Measurements from ENCODE around the gene CKB. TPM values are rescaled to one million over a fixed set of nuclear protein-coding genes. Genes with fewer than 3 reads are reported as not detected.

CKB gene
- total RNA-seq, 2 experiments from 2014 or later, result 3.4 to 4.0 TPM

- H3K27ac Mint-ChIP-seq, result no peak overlapping the region
- H3K4me3 Mint-ChIP-seq, result no peak overlapping the region
- ChIA-PET CTCF (interaction anchor here (0.9 to 1.3 kb wide), 5 partner anchors 9 to 169 kb away, joined by 3 to 4 read pairs (median 3); no protein-coding TSS in a partner anchor), POLR2A (no interaction called here)
- H3K36me3 Mint-ChIP-seq (ENCODE audit: low read depth), result peaks cover 30% of the 10 kb centered on the region
- ATAC-seq, result no peak
- intact Hi-C loops (cut with DNase I, micrococcal nuclease), result no loop called here
- no peak for DNase-seq
- H3K9me3 Mint-ChIP-seq (ENCODE audit: low read depth), result no peaks in the 10 kb centered on the region
- H3K27me3 Mint-ChIP-seq, result no peaks in the 10 kb centered on the region
- H3K4me1 Mint-ChIP-seq, result peaks cover 56% of the 10 kb centered on the region
Observed at GRCh38 chr14:103559766-103560165, 37.1 kb upstream of the CKB start.

- no peaks in the 10 kb centered on the region for H3K27me3 Mint-ChIP-seq
- intact Hi-C loops (cut with DNase I, micrococcal nuclease), result no loop called here
- H3K4me3 Mint-ChIP-seq, result no peak overlapping the region
- peaks cover 45% of the 10 kb centered on the region for H3K4me1 Mint-ChIP-seq
- DNase-seq (no peak), ATAC-seq (no peak)
- no peaks in the 10 kb centered on the region for H3K9me3 Mint-ChIP-seq (ENCODE audit: low read depth)
- CTCF ChIA-PET, result interaction anchor here (0.7 to 2.2 kb wide), 7 partner anchors 9 to 249 kb away, joined by 3 to 10 read pairs (median 4); no protein-coding TSS in a partner anchor
- H3K36me3 Mint-ChIP-seq (ENCODE audit: low read depth), result peaks cover 30% of the 10 kb centered on the region
- POLR2A ChIA-PET, result no interaction called here
- H3K27ac Mint-ChIP-seq, result no peak overlapping the region
Observed at GRCh38 chr14:103558071-103558882, 35.6 kb upstream of the CKB start.

GRCh38 chr14:103556946-103557758 lies 34.5 kb upstream of the CKB start:
- H3K27ac Mint-ChIP-seq, result no peak overlapping the region
- CTCF ChIA-PET, result interaction anchor here (0.6 to 2.2 kb wide), 7 partner anchors 10 to 345 kb away, joined by 3 to 10 read pairs (median 4); no protein-coding TSS in a partner anchor
- intact Hi-C loops (cut with DNase I, micrococcal nuclease), result no loop called here
- H3K9me3 Mint-ChIP-seq (ENCODE audit: low read depth), result no peaks in the 10 kb centered on the region
- H3K36me3 Mint-ChIP-seq (ENCODE audit: low read depth), result peaks cover 30% of the 10 kb centered on the region
- peaks cover 44% of the 10 kb centered on the region for H3K4me1 Mint-ChIP-seq
- ATAC-seq, result no peak
- no peak overlapping the region for H3K4me3 Mint-ChIP-seq
- POLR2A ChIA-PET, result no interaction called here
- no peak for DNase-seq
- no peaks in the 10 kb centered on the region for H3K27me3 Mint-ChIP-seq

DNA sequence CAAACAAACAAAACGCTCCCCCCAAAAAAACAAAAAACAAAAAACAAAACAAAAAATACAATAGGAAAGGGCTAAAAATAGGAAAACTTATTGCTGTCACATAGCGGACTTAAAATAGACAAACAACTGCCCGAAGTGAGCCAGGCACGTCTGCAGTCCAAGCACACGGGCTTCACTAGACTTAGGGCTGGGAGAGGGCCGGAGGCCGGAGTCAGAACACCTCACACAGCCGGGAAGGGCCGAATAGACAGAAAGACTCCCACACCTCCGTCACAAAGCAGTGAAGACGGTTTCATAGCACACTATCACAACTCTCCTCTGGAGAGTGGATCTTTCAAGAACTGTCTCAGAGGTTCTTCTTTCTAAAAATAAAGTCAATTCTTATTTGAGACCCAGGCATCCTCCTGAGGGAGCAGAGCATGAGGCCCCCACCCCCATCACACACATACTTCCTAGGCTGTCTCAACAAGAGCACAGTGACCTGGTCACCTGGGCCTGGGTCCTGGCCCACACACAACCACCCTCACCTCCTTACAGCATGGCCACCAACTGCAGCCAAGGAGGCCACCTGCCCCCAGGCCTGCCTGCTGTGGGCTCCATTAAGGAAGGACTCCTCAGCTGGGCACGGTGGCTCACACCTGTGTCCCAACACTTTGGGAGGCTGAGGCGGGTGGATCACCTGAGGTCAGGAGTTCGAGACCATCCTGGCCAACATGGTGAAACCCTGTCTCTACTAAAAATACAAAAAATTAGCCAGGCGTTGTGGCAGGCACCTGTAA lies 33.1 kb upstream of the CKB start:
- no peak overlapping the region for H3K4me3 Mint-ChIP-seq
- intact Hi-C loops (cut with DNase I, micrococcal nuclease), result no loop called here
- H3K27me3 Mint-ChIP-seq, result no peaks in the 10 kb centered on the region
- H3K27ac Mint-ChIP-seq, result no peak overlapping the region
- CTCF ChIA-PET, result no interaction called here
- peaks cover 34% of the 10 kb centered on the region for H3K4me1 Mint-ChIP-seq
- ATAC-seq, result no peak
- no peaks in the 10 kb centered on the region for H3K9me3 Mint-ChIP-seq (ENCODE audit: low read depth)
- DNase-seq, result no peak
- POLR2A ChIA-PET, result no interaction called here
- peaks cover 21% of the 10 kb centered on the region for H3K36me3 Mint-ChIP-seq (ENCODE audit: low read depth)

GRCh38 chr14:103552846-103553210 lies 30.2 kb upstream of the CKB start:
- H3K4me1 Mint-ChIP-seq, result peaks cover 8% of the 10 kb centered on the region
- intact Hi-C loops (cut with DNase I, micrococcal nuclease), result no loop called here
- H3K9me3 Mint-ChIP-seq (ENCODE audit: low read depth), result no peaks in the 10 kb centered on the region
- ChIA-PET POLR2A (interaction anchor here (0.9 kb wide), 1 partner anchor 10 kb away, joined by 4 read pairs; no protein-coding TSS in a partner anchor), CTCF (interaction anchor here (2.0 kb wide), 1 partner anchor 34 kb away, joined by 5 read pairs; no protein-coding TSS in a partner anchor)
- no peak overlapping the region for H3K27ac Mint-ChIP-seq
- H3K27me3 Mint-ChIP-seq, result no peaks in the 10 kb centered on the region
- no peak overlapping the region for H3K4me3 Mint-ChIP-seq
- DNase-seq (no peak), ATAC-seq (no peak)
- peaks cover 2% of the 10 kb centered on the region for H3K36me3 Mint-ChIP-seq (ENCODE audit: low read depth)

GRCh38 chr14:103552011-103552845 lies 29.6 kb upstream of the CKB start:
- Mint-ChIP-seq H3K4me3 (no peak overlapping the region), H3K36me3 (ENCODE audit: low read depth) (no peaks in the 10 kb centered on the region), H3K9me3 (ENCODE audit: low read depth) (no peaks in the 10 kb centered on the region), H3K27ac (no peak overlapping the region), H3K27me3 (no peaks in the 10 kb centered on the region), H3K4me1 (peaks cover 3% of the 10 kb centered on the region)
- intact Hi-C loops (cut with DNase I, micrococcal nuclease), result no loop called here
- ChIA-PET POLR2A (interaction anchor here (0.9 kb wide), 1 partner anchor 10 kb away, joined by 4 read pairs; no protein-coding TSS in a partner anchor), CTCF (interaction anchor here (1.0 to 2.0 kb wide), 2 partner anchors 33 to 127 kb away, joined by 4 to 5 read pairs; no protein-coding TSS in a partner anchor)
- ATAC-seq (no peak), DNase-seq (no peak)

- Mint-ChIP-seq H3K27me3 (no peaks in the 10 kb centered on the region), H3K9me3 (ENCODE audit: low read depth) (no peaks in the 10 kb centered on the region), H3K4me1 (no peaks in the 10 kb centered on the region), H3K4me3 (no peak overlapping the region), H3K27ac (no peak overlapping the region), H3K36me3 (ENCODE audit: low read depth) (no peaks in the 10 kb centered on the region)
- ChIA-PET POLR2A (no interaction called here), CTCF (interaction anchor here (0.6 to 1.5 kb wide), 4 partner anchors 12 to 128 kb away, joined by 3 to 4 read pairs (median 3); no protein-coding TSS in a partner anchor)
- DNase-seq (no peak), ATAC-seq (no peak)
- intact Hi-C loops (cut with DNase I, micrococcal nuclease), result no loop called here
Observed at GRCh38 chr14:103551338-103551762, 28.7 kb upstream of the CKB start.

GRCh38 chr14:103550451-103551337 lies 28.1 kb upstream of the CKB start:
- no peaks in the 10 kb centered on the region for H3K4me1 Mint-ChIP-seq
- no peak overlapping the region for H3K4me3 Mint-ChIP-seq
- ATAC-seq (no peak), DNase-seq (no peak)
- no peaks in the 10 kb centered on the region for H3K36me3 Mint-ChIP-seq (ENCODE audit: low read depth)
- H3K27ac Mint-ChIP-seq, result no peak overlapping the region
- POLR2A ChIA-PET, result no interaction called here
- no peaks in the 10 kb centered on the region for H3K27me3 Mint-ChIP-seq
- no peaks in the 10 kb centered on the region for H3K9me3 Mint-ChIP-seq (ENCODE audit: low read depth)
- intact Hi-C loops (cut with DNase I, micrococcal nuclease), result no loop called here
- CTCF ChIA-PET, result interaction anchor here (0.6 to 1.5 kb wide), 4 partner anchors 11 to 71 kb away, joined by 3 to 4 read pairs (median 3); no protein-coding TSS in a partner anchor

DNA sequence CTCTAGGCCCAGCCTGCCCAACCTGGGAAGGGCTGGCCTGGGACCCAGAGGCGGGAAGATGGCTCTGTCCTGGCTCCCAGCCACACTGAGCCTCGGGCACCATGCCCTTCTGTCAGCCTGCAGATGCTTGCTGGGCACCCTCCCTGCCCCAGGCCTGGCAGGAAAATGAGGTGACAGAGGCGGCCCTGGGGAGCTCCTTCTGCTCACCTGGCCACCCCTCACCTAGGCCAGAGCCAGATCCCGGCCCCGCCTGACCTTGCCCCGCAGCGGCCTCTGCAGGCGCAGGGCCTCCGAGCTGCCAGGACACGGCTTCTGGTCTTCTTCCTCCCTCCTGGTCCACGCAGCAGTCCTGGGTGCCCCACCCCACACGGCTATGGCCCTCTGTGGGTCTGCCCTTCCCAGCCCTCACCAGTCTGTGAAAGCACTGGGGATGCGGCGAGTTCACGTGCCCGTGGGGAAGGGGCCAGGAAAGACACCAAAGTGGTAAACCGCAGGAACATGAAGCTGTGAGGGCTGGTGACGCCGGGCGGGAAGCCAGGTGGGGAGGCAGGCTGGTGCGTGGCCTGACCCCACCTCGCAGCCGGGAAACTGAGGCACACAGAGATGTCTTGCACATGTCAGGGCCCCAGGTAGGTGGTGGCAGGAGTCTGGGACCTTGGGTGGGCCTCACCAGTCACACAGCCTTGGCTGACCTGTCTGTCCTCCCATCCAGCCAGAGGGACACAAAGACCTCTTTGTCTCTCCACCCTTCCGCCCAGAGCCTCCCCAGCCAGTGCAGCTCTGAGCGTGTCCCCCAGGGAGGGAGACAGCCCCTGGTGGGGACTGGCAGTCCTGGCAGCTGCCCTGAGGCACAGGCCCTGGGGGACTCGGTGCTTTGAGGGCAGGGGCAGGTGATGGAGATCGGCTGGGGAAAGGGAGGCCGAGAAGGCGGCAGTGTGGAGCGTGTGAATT lies 27.0 kb upstream of the CKB start:
- H3K9me3 Mint-ChIP-seq (ENCODE audit: low read depth), result no peaks in the 10 kb centered on the region

More for the DNA sequence above, 27.0 kb upstream of the CKB start:
- no peaks in the 10 kb centered on the region for H3K36me3 Mint-ChIP-seq (ENCODE audit: low read depth)
- H3K4me1 Mint-ChIP-seq, result no peaks in the 10 kb centered on the region
- H3K27ac Mint-ChIP-seq, result no peak overlapping the region
- intact Hi-C loops (cut with DNase I, micrococcal nuclease), result no loop called here
- ChIA-PET CTCF (interaction anchor here (0.7 to 1.1 kb wide), 2 partner anchors 12 to 49 kb away, joined by 3 to 4 read pairs; no protein-coding TSS in a partner anchor), POLR2A (no interaction called here)
- no peaks in the 10 kb centered on the region for H3K27me3 Mint-ChIP-seq
- no peak overlapping the region for H3K4me3 Mint-ChIP-seq
- no peak for ATAC-seq
- DNase-seq, result no peak
